ENCODE measurements around the gene LIPM. TPM values are rescaled to one million over a fixed set of nuclear protein-coding genes. Genes with fewer than 3 reads are reported as not detected.

Gene LIPM, protein sequence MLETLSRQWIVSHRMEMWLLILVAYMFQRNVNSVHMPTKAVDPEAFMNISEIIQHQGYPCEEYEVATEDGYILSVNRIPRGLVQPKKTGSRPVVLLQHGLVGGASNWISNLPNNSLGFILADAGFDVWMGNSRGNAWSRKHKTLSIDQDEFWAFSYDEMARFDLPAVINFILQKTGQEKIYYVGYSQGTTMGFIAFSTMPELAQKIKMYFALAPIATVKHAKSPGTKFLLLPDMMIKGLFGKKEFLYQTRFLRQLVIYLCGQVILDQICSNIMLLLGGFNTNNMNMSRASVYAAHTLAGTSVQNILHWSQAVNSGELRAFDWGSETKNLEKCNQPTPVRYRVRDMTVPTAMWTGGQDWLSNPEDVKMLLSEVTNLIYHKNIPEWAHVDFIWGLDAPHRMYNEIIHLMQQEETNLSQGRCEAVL
- not detected in 5 replicates for total RNA-seq (2022; extraction: Qiagen RNA extraction; ENCODE audit: low read depth)

DNA sequence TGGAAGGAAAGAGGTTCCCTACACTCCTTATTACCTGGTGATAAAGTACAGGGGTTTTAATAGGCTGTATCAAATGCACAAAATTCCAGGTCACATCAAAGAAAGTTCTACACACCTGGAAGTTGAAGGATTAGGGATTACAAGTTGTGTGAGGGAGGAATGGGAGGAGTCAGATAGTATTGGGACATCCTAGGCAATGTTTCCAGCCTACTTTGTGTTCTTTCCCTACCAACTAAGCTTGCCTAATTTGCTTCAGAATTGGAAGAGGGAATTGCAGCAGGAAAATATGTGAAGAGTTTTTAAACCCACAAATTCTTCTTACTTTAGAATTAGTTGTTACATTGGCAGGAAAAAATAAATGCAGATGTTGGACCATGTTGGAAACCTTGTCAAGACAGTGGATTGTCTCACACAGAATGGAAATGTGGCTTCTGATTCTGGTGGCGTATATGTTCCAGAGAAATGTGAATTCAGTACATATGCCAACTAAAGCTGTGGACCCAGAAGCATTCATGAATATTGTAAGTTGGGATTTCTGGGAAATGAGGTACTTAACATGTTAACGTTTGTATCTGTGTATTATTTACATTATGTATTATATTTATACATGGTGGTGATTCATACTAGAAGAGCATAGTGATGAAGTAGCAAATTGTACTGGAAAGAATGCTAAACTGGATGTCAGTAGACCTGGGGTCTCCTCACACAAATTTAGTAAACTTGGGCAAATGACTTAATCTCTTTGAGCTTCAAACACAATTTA lies at the start of gene LIPM:
TSS of gene LIPM (plus strand) at position 208 of the 763 bp plus-strand sequence. CDS start at position 375, 167 bp downstream.

DNA sequence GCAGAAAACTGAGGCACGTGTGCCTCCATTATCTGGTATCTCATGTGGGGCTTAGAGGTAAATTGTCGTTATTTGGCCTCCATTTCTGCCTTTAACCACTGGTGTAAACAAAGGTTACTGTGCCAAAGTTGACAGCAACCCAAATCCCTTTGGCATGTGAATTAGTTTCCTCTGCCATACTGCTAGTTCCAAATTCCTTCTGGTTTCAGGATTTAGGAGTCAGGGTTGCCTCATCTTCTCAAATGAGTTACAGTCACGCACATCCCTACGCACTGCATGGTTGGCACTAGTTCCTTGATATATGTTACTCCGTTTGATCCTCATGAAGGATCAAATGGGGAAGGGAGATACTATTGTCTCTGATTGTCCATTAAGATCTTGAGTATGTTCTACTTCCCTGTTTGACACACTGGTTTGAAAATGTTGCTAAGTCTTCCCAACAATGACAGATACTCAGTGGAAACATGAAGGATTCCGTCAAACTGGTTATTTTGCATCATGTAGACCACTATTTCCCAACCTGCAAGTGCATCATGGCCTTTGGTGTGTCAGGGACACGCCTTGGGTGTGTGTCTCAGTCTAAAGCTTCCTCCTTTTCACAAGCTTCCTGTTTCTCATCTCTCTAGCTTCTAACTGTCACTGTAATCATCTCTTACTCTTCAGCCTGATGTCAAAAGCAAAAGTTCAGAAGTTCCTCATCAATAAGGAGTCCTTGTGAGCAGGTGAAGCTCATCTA lies 43.0 kb upstream of the LIPM start, which contains the start of gene LIPN:
TSS of gene LIPN (plus strand) at position 655 of the 736 bp plus-strand sequence. CDS start 1,386 bp downstream, outside the sequence.

DNA sequence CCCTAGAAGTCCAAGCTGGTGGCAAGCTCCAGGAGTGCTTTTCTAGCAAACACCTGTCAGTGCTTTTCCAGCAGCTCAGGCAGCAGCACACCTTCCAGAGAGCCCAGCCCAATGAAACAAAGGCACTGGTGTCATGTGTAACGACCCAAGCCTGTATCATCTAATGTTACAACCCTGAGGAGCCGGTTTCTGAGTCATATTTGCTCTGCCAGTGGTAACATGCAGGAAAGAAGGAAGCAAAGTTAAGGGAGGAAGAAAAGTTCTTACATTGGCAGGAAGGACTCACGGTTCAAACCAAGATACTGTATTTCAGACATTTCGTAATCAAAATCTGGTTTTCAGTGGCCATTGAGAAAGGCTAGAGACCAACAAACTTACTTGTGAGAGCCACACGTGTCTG lies 49.2 kb downstream of the LIPM start, which contains the start of gene ANKRD22:
TSS of gene ANKRD22 (minus strand) at position 139 of the 400 bp plus-strand sequence. CDS start 237 bp downstream, outside the sequence.

Other genes starting within 250 kb of the LIPM start
- gene RNLS, start 219.4 kb upstream of the LIPM start, total RNA-seq (2022; extraction: Qiagen RNA extraction; ENCODE audit: low read depth): 8.2 to 10.9 TPM (median 8.2 TPM) in 5 replicates
- not detected in 5 replicates for gene LIPJ, start 216.0 kb upstream of the LIPM start, total RNA-seq (2022; extraction: Qiagen RNA extraction; ENCODE audit: low read depth)
- not detected in 5 replicates for gene LIPF, start 138.3 kb upstream of the LIPM start, total RNA-seq (2022; extraction: Qiagen RNA extraction; ENCODE audit: low read depth)
- gene LIPK, start 96.5 kb upstream of the LIPM start, total RNA-seq (2022; extraction: Qiagen RNA extraction; ENCODE audit: low read depth): not detected in 5 replicates
- not detected in 5 replicates for gene LIPN, start 42.7 kb upstream of the LIPM start, total RNA-seq (2022; extraction: Qiagen RNA extraction; ENCODE audit: low read depth)
- gene ANKRD22, start 49.1 kb downstream of the LIPM start, total RNA-seq (2022; extraction: Qiagen RNA extraction; ENCODE audit: low read depth): 0.30 to 0.62 TPM (median 0.39 TPM) in 5 replicates
- 33.9 to 37.1 TPM (median 35.1 TPM) in 5 replicates for gene STAMBPL1, start 77.5 kb downstream of the LIPM start, total RNA-seq (2022; extraction: Qiagen RNA extraction; ENCODE audit: low read depth)
- gene ACTA2, start 150.0 kb downstream of the LIPM start, total RNA-seq (2022; extraction: Qiagen RNA extraction; ENCODE audit: low read depth): 17.2 to 21.8 TPM (median 18.5 TPM) in 5 replicates
- 29.7 to 41.4 TPM (median 30.6 TPM) in 5 replicates for gene FAS, start 188.1 kb downstream of the LIPM start, total RNA-seq (2022; extraction: Qiagen RNA extraction; ENCODE audit: low read depth)

Measured in A549 treated with CpdA at 1 μM for 4 hours (cell line).